ENCODE results near the gene BIVM.

BIVM gene

DNA sequence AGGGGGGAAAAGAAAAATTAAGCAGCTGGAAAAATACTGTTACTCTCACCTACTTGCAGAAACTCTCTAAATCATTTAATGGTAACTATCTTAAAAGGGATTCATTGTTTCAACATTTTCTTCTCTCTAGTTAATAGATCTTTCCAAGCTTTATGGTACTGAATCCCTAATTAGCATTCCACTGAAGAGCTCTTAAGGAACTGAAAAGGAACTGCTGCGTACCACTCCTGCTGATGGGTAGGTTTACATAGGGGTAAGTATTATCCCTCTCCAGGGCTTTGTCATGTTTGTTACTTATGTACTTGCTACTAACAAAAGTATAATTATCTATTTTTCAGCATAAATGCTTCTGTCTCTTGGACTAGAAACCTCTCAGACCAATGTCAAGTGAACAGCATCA lies 37.8 kb upstream of the BIVM start:
- Histone ChIP-seq H3K27me3 (ENCODE audit: insufficient read depth, poor library complexity, severe bottlenecking) (no peaks in the 10 kb centered on the region), H3K27ac (ENCODE audit: poor library complexity, severe bottlenecking) (no peak overlapping the region), H3K4me3 (ENCODE audit: severe bottlenecking) (no peak overlapping the region), H3K4me1 (ENCODE audit: insufficient read depth, poor library complexity, severe bottlenecking) (no peaks in the 10 kb centered on the region), H3K36me3 (ENCODE audit: low read depth) (peaks cover 3% of the 10 kb centered on the region), H3K9me3 (ENCODE audit: severe bottlenecking) (no peaks in the 10 kb centered on the region)
- no peak for ATAC-seq (ENCODE audit: low read depth)
- no peak for DNase-seq (ENCODE audit: low spot score)
- TF ChIP-seq, protein P1, sequence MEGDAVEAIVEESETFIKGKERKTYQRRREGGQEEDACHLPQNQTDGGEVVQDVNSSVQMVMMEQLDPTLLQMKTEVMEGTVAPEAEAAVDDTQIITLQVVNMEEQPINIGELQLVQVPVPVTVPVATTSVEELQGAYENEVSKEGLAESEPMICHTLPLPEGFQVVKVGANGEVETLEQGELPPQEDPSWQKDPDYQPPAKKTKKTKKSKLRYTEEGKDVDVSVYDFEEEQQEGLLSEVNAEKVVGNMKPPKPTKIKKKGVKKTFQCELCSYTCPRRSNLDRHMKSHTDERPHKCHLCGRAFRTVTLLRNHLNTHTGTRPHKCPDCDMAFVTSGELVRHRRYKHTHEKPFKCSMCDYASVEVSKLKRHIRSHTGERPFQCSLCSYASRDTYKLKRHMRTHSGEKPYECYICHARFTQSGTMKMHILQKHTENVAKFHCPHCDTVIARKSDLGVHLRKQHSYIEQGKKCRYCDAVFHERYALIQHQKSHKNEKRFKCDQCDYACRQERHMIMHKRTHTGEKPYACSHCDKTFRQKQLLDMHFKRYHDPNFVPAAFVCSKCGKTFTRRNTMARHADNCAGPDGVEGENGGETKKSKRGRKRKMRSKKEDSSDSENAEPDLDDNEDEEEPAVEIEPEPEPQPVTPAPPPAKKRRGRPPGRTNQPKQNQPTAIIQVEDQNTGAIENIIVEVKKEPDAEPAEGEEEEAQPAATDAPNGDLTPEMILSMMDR (IDR thresholded peaks at IDR 0.05; ENCODE audit: poor library complexity, severe bottlenecking): no peak

DNA sequence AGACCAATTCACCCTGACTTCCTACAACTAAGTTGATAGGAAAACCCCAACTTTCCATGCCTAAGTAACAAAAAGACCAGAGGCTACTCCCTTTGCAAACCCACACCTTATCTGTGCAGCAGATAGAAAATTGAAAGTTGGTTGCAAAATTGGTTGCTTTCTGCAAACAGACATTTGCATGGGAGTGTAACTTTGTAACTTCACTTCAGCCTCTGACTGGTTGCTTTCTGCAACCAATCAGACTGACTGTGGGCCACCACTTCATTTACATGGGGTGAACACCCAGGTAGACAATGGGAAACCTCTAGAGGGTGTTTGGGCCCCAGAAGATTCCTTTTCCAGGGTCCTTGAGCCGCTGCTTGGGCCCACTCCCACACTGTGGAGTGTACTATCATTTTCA lies 35.2 kb upstream of the BIVM start:
- TF ChIP-seq, protein P1 (IDR thresholded peaks at IDR 0.05; ENCODE audit: poor library complexity, severe bottlenecking): no peak
- H3K4me3 ChIP-seq (ENCODE audit: severe bottlenecking): no peak overlapping the region
- H3K9me3 ChIP-seq (ENCODE audit: severe bottlenecking): no peaks in the 10 kb centered on the region
- no peaks in the 10 kb centered on the region for H3K4me1 ChIP-seq (ENCODE audit: insufficient read depth, poor library complexity, severe bottlenecking)
- peaks cover 24% of the 10 kb centered on the region for H3K36me3 ChIP-seq (ENCODE audit: low read depth)
- DNase-seq (ENCODE audit: low spot score) (no peak), ATAC-seq (ENCODE audit: low read depth) (no peak)
- no peak overlapping the region for H3K27ac ChIP-seq (ENCODE audit: poor library complexity, severe bottlenecking)
- H3K27me3 ChIP-seq (ENCODE audit: insufficient read depth, poor library complexity, severe bottlenecking): no peaks in the 10 kb centered on the region

DNA sequence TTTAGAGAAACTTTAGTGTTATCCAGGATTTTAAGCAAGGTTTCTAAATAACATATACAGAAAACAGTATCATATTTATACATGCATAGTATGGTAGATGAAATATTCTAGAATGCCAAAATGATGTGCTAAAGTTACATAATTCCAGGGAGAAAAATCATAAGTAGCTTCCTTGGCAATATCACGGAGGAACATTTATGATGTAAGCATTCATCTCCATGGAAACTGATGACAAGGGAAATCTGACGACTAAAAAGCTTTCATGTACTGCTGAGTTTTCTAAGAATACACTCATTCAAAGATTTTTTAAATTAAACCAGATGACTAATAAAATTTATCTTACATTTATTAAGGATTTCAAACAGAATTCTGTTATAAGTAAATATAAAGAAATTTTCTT lies 30.0 kb upstream of the BIVM start:
- peaks cover 8% of the 10 kb centered on the region for H3K4me1 ChIP-seq (ENCODE audit: insufficient read depth, poor library complexity, severe bottlenecking)
- H3K27me3 ChIP-seq (ENCODE audit: insufficient read depth, poor library complexity, severe bottlenecking): no peaks in the 10 kb centered on the region
- DNase-seq (ENCODE audit: low spot score): no peak
- H3K36me3 ChIP-seq (ENCODE audit: low read depth): peaks cover 31% of the 10 kb centered on the region
- TF ChIP-seq, protein P1 (IDR thresholded peaks at IDR 0.05; ENCODE audit: poor library complexity, severe bottlenecking): no peak
- H3K27ac ChIP-seq (ENCODE audit: poor library complexity, severe bottlenecking): no peak overlapping the region
- no peaks in the 10 kb centered on the region for H3K9me3 ChIP-seq (ENCODE audit: severe bottlenecking)
- H3K4me3 ChIP-seq (ENCODE audit: severe bottlenecking): no peak overlapping the region
- no peak for ATAC-seq (ENCODE audit: low read depth)

DNA sequence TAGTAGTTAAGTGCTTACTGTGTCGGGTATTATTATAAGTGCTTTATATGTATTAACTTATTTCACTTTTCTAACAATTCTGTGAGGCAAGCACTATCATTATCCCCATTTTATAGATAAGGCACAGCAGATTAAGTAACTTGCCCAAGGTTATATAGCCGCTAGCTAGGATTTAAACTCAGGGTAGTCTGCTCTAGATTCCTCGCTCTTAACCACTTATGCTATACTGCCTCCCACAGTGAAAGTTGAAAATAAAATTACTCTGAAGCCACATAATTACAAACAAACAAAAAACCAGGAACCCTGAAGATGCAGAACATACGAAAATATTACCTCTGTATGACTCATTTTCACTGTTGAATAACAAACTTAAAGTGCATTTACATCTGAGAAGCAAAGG lies 29.2 kb upstream of the BIVM start:
- DNase-seq (ENCODE audit: low spot score) (no peak), ATAC-seq (ENCODE audit: low read depth) (no peak)
- Histone ChIP-seq H3K9me3 (ENCODE audit: severe bottlenecking) (no peaks in the 10 kb centered on the region), H3K4me1 (ENCODE audit: insufficient read depth, poor library complexity, severe bottlenecking) (peaks cover 14% of the 10 kb centered on the region), H3K27me3 (ENCODE audit: insufficient read depth, poor library complexity, severe bottlenecking) (no peaks in the 10 kb centered on the region), H3K27ac (ENCODE audit: poor library complexity, severe bottlenecking) (no peak overlapping the region), H3K36me3 (ENCODE audit: low read depth) (peaks cover 31% of the 10 kb centered on the region), H3K4me3 (ENCODE audit: severe bottlenecking) (no peak overlapping the region)
- TF ChIP-seq, protein P1 (IDR thresholded peaks at IDR 0.05; ENCODE audit: poor library complexity, severe bottlenecking): no peak

DNA sequence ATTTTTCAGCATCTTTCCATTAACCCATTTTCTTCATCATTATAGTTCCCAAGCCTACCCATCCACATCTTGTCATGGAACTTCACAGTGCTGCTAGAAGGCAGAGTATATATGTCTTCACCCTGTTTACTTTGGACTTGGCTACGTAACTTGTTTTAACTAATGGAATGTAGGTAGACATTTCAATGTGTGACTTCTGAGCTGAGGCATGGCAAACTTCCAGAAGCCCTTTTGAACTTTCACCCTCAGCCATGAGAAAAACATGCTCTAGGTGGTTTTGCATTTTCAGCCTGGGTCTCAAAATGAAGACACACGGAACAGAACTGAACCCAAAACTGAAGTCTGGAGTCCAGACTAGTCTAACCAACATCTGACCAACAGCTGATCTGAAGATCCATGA lies 28.5 kb upstream of the BIVM start:
- TF ChIP-seq, protein P1 (IDR thresholded peaks at IDR 0.05; ENCODE audit: poor library complexity, severe bottlenecking): no peak
- Histone ChIP-seq H3K36me3 (ENCODE audit: low read depth) (peaks cover 31% of the 10 kb centered on the region), H3K4me1 (ENCODE audit: insufficient read depth, poor library complexity, severe bottlenecking) (peaks cover 14% of the 10 kb centered on the region), H3K27me3 (ENCODE audit: insufficient read depth, poor library complexity, severe bottlenecking) (no peaks in the 10 kb centered on the region), H3K4me3 (ENCODE audit: severe bottlenecking) (no peak overlapping the region), H3K27ac (ENCODE audit: poor library complexity, severe bottlenecking) (no peak overlapping the region), H3K9me3 (ENCODE audit: severe bottlenecking) (no peaks in the 10 kb centered on the region)
- DNase-seq (ENCODE audit: low spot score): no peak
- no peak for ATAC-seq (ENCODE audit: low read depth)

All from RWPE2 (cell line).